ENCODE results near the gene HPS4. TPM values are rescaled to one million over a fixed set of nuclear protein-coding genes. Genes with fewer than 3 reads are reported as not detected.

The HPS4 gene
- total and polyA plus RNA-seq, 12 donors: 4.6 to 14.3 (median 9.0) TPM

DNA sequence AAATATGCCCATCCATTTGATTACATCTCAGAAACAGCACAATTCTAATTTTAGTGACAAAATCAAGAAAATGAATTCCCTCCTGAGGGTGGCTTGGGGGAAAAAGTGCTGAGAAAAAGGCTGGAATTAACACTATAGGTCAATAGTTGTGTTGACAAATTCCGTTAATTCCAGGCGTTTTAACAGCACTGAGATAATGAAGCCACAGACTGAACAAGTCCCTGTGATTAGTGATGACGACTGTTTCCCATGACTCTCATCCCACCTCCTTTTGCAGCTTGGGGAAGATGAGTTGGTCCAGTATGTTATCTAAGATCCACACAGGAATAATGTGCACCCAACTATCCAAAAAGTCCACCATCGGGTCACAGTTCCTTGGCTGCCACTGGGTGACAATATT lies 12.9 kb upstream of the HPS4 start:
- 72 to 80% methylated on average over 4 of the region's 4 CpGs for WGBS, 2 donors
- DNase-seq (no peak), ATAC-seq (no peak)
- Histone ChIP-seq H3K4me1 (peaks cover 0 to 7% (median 0%) of the 10 kb centered on the region in 9 donors), H3K36me3 (peaks cover 3 to 100% (median 71%) of the 10 kb centered on the region in 9 donors), H3K27me3 (no peaks in the 10 kb centered on the region), H3K9me3 (no peaks in the 10 kb centered on the region), H3K4me3 (no peak overlapping the region), H3K27ac (no peak overlapping the region)
- intact Hi-C loops (cut with DNase I): no loop called here
- TF ChIP-seq, protein P1, sequence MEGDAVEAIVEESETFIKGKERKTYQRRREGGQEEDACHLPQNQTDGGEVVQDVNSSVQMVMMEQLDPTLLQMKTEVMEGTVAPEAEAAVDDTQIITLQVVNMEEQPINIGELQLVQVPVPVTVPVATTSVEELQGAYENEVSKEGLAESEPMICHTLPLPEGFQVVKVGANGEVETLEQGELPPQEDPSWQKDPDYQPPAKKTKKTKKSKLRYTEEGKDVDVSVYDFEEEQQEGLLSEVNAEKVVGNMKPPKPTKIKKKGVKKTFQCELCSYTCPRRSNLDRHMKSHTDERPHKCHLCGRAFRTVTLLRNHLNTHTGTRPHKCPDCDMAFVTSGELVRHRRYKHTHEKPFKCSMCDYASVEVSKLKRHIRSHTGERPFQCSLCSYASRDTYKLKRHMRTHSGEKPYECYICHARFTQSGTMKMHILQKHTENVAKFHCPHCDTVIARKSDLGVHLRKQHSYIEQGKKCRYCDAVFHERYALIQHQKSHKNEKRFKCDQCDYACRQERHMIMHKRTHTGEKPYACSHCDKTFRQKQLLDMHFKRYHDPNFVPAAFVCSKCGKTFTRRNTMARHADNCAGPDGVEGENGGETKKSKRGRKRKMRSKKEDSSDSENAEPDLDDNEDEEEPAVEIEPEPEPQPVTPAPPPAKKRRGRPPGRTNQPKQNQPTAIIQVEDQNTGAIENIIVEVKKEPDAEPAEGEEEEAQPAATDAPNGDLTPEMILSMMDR (IDR thresholded peaks at IDR 0.05): no peak

DNA sequence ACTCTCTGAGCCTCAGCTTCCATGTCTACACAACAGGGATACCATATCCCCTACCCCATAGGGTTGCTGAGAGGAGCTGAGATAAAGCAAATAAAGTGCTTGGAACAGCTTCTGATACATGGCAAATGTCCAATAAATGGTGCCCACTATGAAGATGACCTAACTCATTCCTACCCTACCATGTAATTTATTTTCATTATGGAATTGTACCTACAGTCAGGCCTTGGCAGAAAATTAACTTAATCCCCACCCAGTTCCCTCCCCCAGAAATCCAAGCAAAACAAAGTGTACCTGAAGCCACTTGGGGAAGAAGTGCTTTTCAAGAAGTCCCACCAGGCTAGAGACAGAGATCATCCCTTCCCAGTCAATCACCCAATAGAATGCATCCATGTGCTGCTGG lies 10.9 kb upstream of the HPS4 start:
- intact Hi-C loops (cut with DNase I): no loop called here
- Histone ChIP-seq H3K9me3 (no peaks in the 10 kb centered on the region), H3K27ac (peak overlapping the region in 1 of 10 donors; percentile 4), H3K36me3 (peaks cover 3 to 100% (median 62%) of the 10 kb centered on the region in 9 donors), H3K4me3 (no peak overlapping the region), H3K4me1 (peaks cover 0 to 7% (median 0%) of the 10 kb centered on the region in 9 donors), H3K27me3 (no peaks in the 10 kb centered on the region)
- no peak for DNase-seq
- TF ChIP-seq, protein P1 (IDR thresholded peaks at IDR 0.05): no peak
- no peak for ATAC-seq

DNA sequence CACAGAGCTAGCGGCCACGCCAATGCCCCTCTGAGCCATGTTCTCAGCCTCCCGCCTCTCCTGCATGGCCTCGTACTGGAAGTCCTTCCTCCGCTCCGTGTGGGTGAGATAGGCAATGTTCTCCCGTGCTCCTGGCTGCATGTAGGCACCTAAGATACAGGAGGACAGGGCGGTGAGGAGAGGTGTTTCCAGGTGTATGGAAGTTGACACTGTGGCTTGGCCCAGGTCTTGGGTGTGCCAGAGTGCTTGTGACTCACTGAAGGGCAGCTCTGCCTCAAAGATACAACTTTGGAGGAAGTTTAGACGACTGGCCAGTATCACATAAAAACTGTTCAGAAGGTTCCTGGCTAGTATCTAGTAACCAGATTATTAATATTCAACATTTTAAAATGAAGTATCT lies 8.6 kb upstream of the HPS4 start:
- Histone ChIP-seq H3K9me3 (no peaks in the 10 kb centered on the region), H3K4me1 (peaks cover 0 to 7% (median 0%) of the 10 kb centered on the region in 9 donors), H3K36me3 (peaks cover 5 to 100% (median 64%) of the 10 kb centered on the region in 9 donors), H3K27me3 (no peaks in the 10 kb centered on the region), H3K4me3 (no peak overlapping the region), H3K27ac (no peak overlapping the region)
- 93 to 96% methylated on average over 9 of the region's 9 CpGs for WGBS, 2 donors
- TF ChIP-seq, protein P1 (IDR thresholded peaks at IDR 0.05): no peak
- intact Hi-C loops (cut with DNase I): no loop called here
- peak in 1 of 8 donors; percentile 18 for ATAC-seq
- no peak for DNase-seq

DNA sequence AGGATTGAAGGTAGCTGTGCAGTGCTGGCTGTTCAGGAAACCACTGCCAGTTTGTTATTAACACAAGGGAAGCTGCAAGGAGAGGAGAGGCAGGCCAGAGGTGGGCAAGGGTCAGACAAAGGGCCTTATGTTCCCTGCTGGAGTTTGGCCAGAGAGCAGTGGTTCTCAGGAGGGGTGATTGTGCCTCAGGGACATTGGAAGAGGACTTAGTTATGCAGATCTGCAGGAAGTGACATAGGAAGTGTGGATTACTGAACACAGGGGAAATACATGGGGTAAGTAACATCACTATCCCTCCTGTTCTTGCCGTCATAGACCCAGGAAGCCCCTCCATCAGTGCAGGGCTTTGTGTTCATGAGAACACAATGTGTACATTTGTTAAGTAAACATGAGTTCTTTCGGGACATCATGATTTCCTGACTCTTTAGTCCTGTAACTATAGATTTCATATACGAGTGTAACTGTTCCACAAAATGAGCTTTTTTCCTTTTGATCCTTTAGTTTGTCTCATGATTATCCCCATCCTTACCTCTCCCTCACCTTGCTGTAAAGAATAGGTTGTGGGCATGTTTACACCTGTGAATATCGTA lies 6.0 kb upstream of the HPS4 start:
- 73 to 79% methylated on average over 4 of the region's 4 CpGs for WGBS, 2 donors

More for the DNA sequence above, 6.0 kb upstream of the HPS4 start:
- no peaks in the 10 kb centered on the region for H3K27me3 ChIP-seq
- H3K4me3 ChIP-seq: no peak overlapping the region
- no peaks in the 10 kb centered on the region for H3K9me3 ChIP-seq
- H3K27ac ChIP-seq: no peak overlapping the region
- ATAC-seq (no peak), DNase-seq (no peak)
- peaks cover 0 to 21% (median 11%) of the 10 kb centered on the region in 9 donors for H3K4me1 ChIP-seq
- intact Hi-C loops (cut with DNase I): loop anchor here in 2 of 10 donors (5.0 to 10.0 kb wide), 2 partner anchors 165 to 168 kb away; partner anchors contain the start of gene MIAT (in 2 of the 2)
- H3K36me3 ChIP-seq: peaks cover 0 to 89% (median 54%) of the 10 kb centered on the region in 9 donors
- TF ChIP-seq, protein P1 (IDR thresholded peaks at IDR 0.05): no peak
